DOHH2 (cell line): ENCODE measurements around the gene BCL2L1.

ENCODE experiments used
- H3F3A ChIP-seq: fragments of 200-600 bp; sonication (generic), shearing (Covaris generic); 2 replicates; pipeline ENCODE4 v1.6.0; 2016; ENCODE audit warnings: antibody characterized with exemption, mild to moderate bottlenecking; ENCODE audit not compliant: control insufficient read depth, insufficient read depth
- H3K27ac ChIP-seq: fragments of 200-600 bp; sonication (generic); 2 replicates; pipeline ENCODE4 v1.5.1; 2014; ENCODE audit warnings: low read depth, mild to moderate bottlenecking, low read length, moderate library complexity
- H3K27me3 ChIP-seq: fragments of 200-600 bp; sonication (generic); 2 replicates; pipeline ENCODE4 v1.6.1; 2014; ENCODE audit warnings: mild to moderate bottlenecking, low read length, mixed read lengths; ENCODE audit not compliant: control insufficient read depth
- H3K36me3 ChIP-seq: fragments of 200-600 bp; sonication (generic); 2 replicates; pipeline ENCODE4 v1.6.1; 2014; ENCODE audit warnings: mild to moderate bottlenecking, low read length, moderate library complexity, mixed read lengths; ENCODE audit not compliant: control insufficient read depth
- H3K4me1 ChIP-seq: fragments of 200-600 bp; sonication (generic); 2 replicates; pipeline ENCODE4 v1.6.1; 2014; ENCODE audit warnings: mild to moderate bottlenecking, low read length, mixed read lengths; ENCODE audit not compliant: control insufficient read depth
- H3K4me2 ChIP-seq: fragments of 200-600 bp; sonication (generic); 2 replicates; pipeline ENCODE4 v1.6.0; 2014; ENCODE audit warnings: mild to moderate bottlenecking, low read length, moderate library complexity
- H3K4me3 ChIP-seq: fragments of 200-600 bp; sonication (generic); 2 replicates; pipeline ENCODE4 v1.5.1; 2014; ENCODE audit warnings: mild to moderate bottlenecking, low read length, mixed read lengths
- H3K79me2 ChIP-seq: fragments of 200-600 bp; sonication (generic); 2 replicates; pipeline ENCODE4 v1.6.1; 2014; ENCODE audit warnings: mild to moderate bottlenecking, low read length, mixed read lengths; ENCODE audit not compliant: control insufficient read depth
- H3K9me2 ChIP-seq: fragments of 200-600 bp; sonication (generic); replicated peaks from 2 replicates; pipeline ENCODE4 v1.6.1; 2014; ENCODE audit warnings: mild to moderate bottlenecking, low read length, mixed read lengths; ENCODE audit not compliant: control insufficient read depth
- H3K9me3 ChIP-seq: fragments of 200-600 bp; sonication (generic); 2 replicates; pipeline ENCODE4 v1.6.1; 2014; ENCODE audit warnings: antibody characterized with exemption, low read length, mixed read lengths; ENCODE audit not compliant: control insufficient read depth, insufficient read depth
- H4K20me1 ChIP-seq: fragments of 200-600 bp; sonication (generic); 2 replicates; pipeline ENCODE4 v1.6.0; 2014; ENCODE audit warnings: low read depth, mild to moderate bottlenecking, antibody characterized with exemption, low read length, moderate library complexity; ENCODE audit not compliant: control insufficient read depth, insufficient read depth
- EZH2phosphoT487 ChIP-seq: fragments of 200-600 bp; sonication (generic); IDR thresholded peaks from 2 replicates; pipeline ENCODE4 v1.6.1; 2017; ENCODE audit warnings: borderline replicate concordance, mild to moderate bottlenecking, antibody characterized with exemption, low read length, moderate library complexity, mixed read lengths
- TF ChIP-seq, protein P1 (sequence below): fragments of 200-600 bp; sonication (generic); IDR thresholded peaks from one replicate; pipeline ENCODE4 v1.5.1; 2014; ENCODE audit warnings: antibody characterized with exemption, mild to moderate bottlenecking, low read depth, low read length; ENCODE audit not compliant: poor library complexity, severe bottlenecking

BCL2L1 gene

DNA sequence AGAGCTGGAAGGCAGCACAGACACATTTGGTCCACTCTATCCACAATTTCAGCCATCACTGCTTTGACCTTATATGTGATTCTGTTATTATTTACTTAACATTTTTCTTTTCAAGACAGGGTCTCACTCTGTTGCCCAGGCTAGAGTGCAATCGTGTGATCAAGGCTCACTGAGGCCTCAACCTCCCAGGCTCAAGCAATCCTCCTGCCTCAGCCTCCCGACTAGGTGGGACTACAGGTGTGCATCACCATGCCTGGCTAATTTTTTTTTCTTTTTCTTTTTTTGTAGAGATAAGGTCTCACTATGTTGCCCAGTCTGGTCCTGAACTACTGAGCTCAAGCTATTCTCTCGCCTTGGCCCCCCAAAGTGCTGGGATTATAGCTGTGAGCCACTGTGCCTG lies 40.3 kb downstream of the BCL2L1 start:
- Histone ChIP-seq H3K9me3 (no peaks in the 10 kb centered on the region), H3F3A (no peaks in the 10 kb centered on the region), H3K4me2 (no peak overlapping the region), H3K4me3 (no peak overlapping the region), H3K9me2 (no peaks in the 10 kb centered on the region), H3K79me2 (no peaks in the 10 kb centered on the region), H3K27me3 (no peaks in the 10 kb centered on the region), H3K27ac (no peak overlapping the region), H3K36me3 (peaks cover 14% of the 10 kb centered on the region), H4K20me1 (no peaks in the 10 kb centered on the region), H3K4me1 (peaks cover 27% of the 10 kb centered on the region)
- TF ChIP-seq, protein P1, sequence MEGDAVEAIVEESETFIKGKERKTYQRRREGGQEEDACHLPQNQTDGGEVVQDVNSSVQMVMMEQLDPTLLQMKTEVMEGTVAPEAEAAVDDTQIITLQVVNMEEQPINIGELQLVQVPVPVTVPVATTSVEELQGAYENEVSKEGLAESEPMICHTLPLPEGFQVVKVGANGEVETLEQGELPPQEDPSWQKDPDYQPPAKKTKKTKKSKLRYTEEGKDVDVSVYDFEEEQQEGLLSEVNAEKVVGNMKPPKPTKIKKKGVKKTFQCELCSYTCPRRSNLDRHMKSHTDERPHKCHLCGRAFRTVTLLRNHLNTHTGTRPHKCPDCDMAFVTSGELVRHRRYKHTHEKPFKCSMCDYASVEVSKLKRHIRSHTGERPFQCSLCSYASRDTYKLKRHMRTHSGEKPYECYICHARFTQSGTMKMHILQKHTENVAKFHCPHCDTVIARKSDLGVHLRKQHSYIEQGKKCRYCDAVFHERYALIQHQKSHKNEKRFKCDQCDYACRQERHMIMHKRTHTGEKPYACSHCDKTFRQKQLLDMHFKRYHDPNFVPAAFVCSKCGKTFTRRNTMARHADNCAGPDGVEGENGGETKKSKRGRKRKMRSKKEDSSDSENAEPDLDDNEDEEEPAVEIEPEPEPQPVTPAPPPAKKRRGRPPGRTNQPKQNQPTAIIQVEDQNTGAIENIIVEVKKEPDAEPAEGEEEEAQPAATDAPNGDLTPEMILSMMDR = no peak
- TF ChIP-seq EZH2phosphoT487 = no peak

DNA sequence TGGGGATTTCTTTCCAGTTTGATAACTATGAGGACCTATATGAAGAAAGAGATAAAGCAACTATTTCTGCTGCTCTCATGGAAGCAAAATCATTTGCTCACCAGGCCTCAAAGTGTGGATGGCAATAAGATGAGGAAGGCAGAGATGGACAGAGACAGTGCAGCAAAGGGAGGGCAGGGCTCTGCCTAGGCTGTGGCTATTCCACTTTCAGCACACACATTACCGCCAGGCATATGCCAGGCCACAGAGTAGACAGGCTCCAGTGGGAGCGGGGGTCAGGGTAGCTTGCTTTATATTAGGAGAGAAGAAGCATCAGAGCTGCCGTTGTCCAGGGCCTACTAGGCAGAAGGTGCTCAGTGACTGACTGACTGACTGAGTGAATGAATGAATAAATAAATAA lies 40.9 kb downstream of the BCL2L1 start:
- H3K9me3 ChIP-seq = no peaks in the 10 kb centered on the region
- H3K79me2 ChIP-seq = no peaks in the 10 kb centered on the region
- H3F3A ChIP-seq = no peaks in the 10 kb centered on the region
- no peak overlapping the region for H3K4me3 ChIP-seq
- H4K20me1 ChIP-seq = no peaks in the 10 kb centered on the region
- peaks cover 12% of the 10 kb centered on the region for H3K36me3 ChIP-seq
- H3K27me3 ChIP-seq = no peaks in the 10 kb centered on the region
- H3K27ac ChIP-seq = no peak overlapping the region
- peaks cover 27% of the 10 kb centered on the region for H3K4me1 ChIP-seq
- TF ChIP-seq, protein P1 = no peak
- TF ChIP-seq EZH2phosphoT487 = no peak
- no peak overlapping the region for H3K4me2 ChIP-seq
- H3K9me2 ChIP-seq = no peaks in the 10 kb centered on the region

DNA sequence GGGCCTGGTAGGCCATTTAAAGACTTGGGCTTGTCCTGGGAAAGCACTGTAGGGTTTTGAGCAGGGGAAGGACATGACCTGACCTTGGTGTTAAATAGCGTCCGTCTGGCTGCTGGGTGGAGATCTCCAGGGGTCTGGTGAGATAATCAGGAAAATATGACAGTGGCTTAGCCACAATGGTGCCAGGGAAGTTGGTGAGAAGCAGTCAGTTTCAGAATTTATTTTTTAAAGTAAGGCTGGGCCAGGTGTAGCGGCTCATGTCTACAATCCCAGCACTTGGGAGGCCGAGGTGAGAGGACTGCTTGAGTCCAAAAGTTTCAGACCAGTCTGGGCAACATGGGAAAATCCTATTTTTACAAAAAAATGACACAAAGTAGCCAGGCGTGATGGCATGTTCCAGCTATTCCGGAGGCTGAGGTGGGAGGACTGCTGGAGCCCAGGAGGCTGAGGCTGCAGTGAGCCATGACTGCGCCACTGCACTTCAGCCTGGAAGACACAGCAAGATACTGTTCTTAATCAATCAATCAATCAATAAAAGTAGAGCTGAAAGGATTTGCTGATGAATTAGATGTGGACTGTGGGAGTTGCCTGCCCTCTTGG lies 41.4 kb downstream of the BCL2L1 start:
- H3K36me3 ChIP-seq = peaks cover 9% of the 10 kb centered on the region
- H3K4me1 ChIP-seq = peaks cover 22% of the 10 kb centered on the region
- TF ChIP-seq, protein P1 = no peak
- no peak for TF ChIP-seq EZH2phosphoT487
- no peaks in the 10 kb centered on the region for H3F3A ChIP-seq
- no peaks in the 10 kb centered on the region for H3K9me2 ChIP-seq
- no peak overlapping the region for H3K4me3 ChIP-seq
- no peaks in the 10 kb centered on the region for H3K27me3 ChIP-seq
- H3K27ac ChIP-seq = no peak overlapping the region
- H3K4me2 ChIP-seq = no peak overlapping the region
- H3K9me3 ChIP-seq = no peaks in the 10 kb centered on the region
- H4K20me1 ChIP-seq = no peaks in the 10 kb centered on the region
- H3K79me2 ChIP-seq = no peaks in the 10 kb centered on the region
